GM12872 (cell line): ENCODE data around the gene ATP2A3.

Experiments
- TF ChIP-seq, protein P1 (sequence below): IDR thresholded peaks from 3 replicates; pipeline ENCODE4 v1.5.1; 2011; ENCODE audit warnings: low read depth, mild to moderate bottlenecking, low read length, moderate library complexity; ENCODE audit not compliant: insufficient read depth

ATP2A3 gene

DNA sequence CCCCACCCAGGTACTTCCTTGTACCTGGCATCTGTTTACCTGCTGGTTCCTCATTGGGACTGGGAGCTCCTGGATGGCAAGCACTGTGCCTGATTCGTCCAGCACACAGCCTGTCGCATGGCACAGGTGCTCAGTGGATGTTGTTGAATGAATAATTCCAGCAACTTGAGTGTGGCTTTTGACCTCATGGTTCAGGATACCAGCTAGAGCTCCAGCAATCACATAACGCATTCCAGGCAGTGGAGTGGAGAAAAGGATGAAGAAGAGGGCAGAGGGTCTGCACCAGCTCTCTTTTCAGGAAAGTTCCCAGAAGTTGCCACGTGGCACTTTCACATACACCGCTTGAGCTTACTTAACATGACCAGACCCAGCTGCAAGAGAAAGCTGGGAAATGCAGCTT, 70.0 kb downstream of the ATP2A3 start:
- TF ChIP-seq, protein P1, sequence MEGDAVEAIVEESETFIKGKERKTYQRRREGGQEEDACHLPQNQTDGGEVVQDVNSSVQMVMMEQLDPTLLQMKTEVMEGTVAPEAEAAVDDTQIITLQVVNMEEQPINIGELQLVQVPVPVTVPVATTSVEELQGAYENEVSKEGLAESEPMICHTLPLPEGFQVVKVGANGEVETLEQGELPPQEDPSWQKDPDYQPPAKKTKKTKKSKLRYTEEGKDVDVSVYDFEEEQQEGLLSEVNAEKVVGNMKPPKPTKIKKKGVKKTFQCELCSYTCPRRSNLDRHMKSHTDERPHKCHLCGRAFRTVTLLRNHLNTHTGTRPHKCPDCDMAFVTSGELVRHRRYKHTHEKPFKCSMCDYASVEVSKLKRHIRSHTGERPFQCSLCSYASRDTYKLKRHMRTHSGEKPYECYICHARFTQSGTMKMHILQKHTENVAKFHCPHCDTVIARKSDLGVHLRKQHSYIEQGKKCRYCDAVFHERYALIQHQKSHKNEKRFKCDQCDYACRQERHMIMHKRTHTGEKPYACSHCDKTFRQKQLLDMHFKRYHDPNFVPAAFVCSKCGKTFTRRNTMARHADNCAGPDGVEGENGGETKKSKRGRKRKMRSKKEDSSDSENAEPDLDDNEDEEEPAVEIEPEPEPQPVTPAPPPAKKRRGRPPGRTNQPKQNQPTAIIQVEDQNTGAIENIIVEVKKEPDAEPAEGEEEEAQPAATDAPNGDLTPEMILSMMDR: no peak

DNA sequence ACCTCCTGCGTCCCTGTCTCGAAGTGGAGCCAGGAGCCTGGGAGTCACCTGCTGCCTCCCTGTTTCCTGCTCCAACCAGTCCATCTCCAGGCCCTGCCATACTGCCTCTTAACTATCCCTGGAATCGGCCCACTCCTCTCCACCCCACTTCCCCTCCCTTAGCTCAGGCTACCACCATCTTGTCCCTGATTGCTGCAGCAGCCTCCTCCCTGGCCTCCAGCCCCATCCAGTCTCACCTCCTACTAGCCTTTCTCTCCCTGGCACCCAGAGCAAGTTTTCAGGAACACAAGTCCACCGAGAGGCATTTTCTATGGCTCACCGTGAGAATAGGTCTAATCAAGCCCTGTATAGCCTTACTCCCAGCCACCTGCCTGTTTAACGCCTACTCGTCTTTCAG, 70.5 kb downstream of the ATP2A3 start:
- TF ChIP-seq, protein P1: no peak

DNA sequence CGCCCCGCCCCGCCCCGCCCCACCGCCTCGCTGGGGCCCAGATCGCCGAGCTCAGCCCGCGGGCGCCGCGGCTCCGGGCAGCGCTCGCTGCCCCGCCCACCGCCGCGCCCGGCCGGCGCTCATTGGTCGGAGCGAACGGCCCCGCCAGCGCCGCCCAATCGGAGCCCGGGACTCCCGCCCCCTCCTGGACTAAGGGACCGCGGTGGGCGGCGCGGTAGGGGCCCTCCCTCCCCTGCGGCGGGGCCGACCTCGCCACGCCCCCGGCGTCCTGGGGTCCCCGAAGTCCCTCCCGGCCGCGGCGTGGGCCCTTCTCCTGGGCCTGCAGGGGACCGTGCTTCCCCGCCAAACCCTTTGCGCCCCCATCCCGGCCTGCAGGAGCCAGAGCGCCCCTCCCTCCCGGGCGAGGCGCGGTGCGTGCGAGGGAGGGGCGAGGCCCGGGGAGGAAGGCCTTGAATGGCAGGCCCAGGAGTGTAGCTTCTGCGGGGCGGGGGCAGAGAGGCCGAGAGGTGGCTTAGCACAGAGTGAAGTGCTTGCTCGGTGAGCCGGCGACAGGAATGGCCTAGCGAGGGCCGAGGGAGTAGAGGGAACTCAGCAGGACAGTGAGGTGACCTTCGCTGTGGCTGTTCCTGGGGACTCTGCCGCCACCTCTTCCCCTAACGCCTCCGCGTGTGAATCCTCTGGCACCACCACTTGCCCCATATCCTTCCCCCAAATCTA, 71.1 kb downstream of the ATP2A3 start, which contains the start of gene CAMKK1:
TSS of gene CAMKK1 (minus strand) at position 51 of the 717 bp plus-strand sequence. CDS start 7,366 bp downstream, outside the sequence.
- TF ChIP-seq, protein P1: no peak

DNA sequence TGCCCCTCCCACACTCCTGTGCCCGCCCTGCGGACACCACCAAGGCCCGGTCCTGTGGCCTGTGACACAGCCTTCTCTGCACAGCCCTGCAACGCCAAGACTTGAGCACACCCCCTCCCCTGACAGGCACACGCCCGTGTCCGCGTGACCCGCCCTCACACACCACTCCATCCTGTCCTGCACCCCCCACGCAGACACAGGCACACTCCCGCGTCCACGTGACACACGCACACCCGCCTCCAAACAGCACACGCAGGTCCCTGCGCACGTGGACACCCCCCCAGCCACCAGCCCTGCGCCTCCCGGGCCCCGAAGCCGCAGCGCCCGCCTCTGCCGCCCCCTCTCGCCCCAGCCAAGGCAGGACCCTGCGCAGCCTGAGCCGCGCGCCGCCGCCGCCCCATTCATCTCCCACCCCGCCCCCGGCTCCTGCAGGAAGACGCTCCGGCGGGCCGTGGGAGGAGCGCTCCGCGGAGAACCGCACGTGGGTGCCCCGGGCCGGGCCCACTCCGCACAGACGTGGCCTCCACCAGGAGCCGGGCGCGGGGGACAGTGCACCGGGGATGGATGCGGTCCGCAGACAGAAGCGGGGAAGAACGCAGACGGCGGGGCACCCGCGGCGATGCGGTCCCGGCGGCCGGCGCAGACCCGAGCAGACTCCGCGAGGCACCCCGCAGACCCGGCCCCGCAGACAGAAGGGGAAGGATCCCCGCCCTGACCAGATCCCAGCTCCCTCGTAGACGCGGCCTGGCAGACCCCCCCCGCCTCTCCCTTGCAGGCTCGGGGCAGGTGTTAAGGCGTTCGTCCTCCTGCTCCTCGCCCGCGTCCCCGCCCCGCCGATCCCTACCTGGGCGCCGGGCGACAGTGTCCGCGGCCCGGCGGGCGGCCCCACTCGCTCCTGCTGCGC, 71.9 kb downstream of the ATP2A3 start:
- TF ChIP-seq, protein P1: no peak

DNA sequence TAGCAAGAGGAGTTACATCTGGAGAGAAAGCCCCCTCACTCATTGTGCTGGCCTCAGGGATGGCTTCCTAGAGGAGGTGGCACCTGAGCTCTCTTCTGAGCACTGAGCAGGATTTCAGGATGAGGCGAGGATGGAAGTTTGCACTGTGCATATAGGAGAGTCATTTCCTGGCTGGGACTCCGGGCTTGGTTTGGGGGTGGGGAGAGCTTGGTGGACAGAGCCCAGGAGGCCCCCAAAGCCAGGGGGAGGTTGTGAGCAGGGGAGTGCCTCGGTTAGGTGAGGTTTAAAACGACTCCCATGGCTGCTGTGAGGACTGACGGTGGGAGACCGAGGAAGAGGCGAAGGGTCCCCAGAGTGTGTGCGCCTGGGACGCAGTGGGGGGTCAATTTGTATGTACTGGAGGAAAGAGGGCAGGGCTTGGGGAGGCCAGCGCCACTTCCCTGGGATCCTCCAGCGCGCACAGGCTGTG, 72.6 kb downstream of the ATP2A3 start:
- TF ChIP-seq, protein P1: no peak

DNA sequence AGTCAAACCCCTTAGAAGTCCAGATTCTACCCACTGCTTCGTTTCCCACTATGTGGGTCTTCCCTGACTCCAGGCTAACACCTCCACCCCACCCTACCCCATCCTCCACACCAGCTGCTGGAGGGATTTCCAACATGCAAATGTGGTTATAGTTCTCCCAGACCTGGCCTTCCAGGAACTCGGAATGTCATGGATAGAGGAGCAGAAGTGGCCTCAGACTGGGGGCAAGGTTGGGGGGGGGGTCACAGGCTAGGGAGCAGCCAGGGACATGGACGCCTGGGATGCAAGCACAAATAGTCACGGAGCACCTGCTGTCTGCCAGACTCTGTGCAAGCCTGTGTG, 73.4 kb downstream of the ATP2A3 start:
- TF ChIP-seq, protein P1: no peak
